Fibroblast of skin of abdomen (primary cell): ENCODE data around the gene DNAJB9.

Source experiments
- DNase-seq: peaks from one replicate; pipeline ENCODE4 v3.0.0-alpha.2; 2013

Gene DNAJB9

GRCh38 chr7:108568801-108569380 is 783 bp upstream of the DNAJB9 start:
- no peak for DNase-seq

- peak; percentile 10 for DNase-seq
Measured at GRCh38 chr7:108570146-108570755, 577 bp downstream of the DNAJB9 start.

- no peak for DNase-seq
Measured at GRCh38 chr7:108572480-108572879, 2.8 kb downstream of the DNAJB9 start.

- DNase-seq, result no peak
Measured at GRCh38 chr7:108575156-108575555, 5.5 kb downstream of the DNAJB9 start.

- no peak for DNase-seq
Measured at GRCh38 chr7:108576116-108576515, 6.4 kb downstream of the DNAJB9 start.

GRCh38 chr7:108578937-108579336 is 9.3 kb downstream of the DNAJB9 start:
- no peak for DNase-seq

- DNase-seq, result no peak
Measured at GRCh38 chr7:108580298-108580697, 10.6 kb downstream of the DNAJB9 start.

- DNase-seq, result peak; percentile 16
Measured at GRCh38 chr7:108581655-108582491, 12.2 kb downstream of the DNAJB9 start.

GRCh38 chr7:108584211-108584610 is 14.5 kb downstream of the DNAJB9 start:
- DNase-seq, result no peak

GRCh38 chr7:108585843-108586242 is 16.2 kb downstream of the DNAJB9 start:
- no peak for DNase-seq

GRCh38 chr7:108586274-108586710 is 16.6 kb downstream of the DNAJB9 start:
- no peak for DNase-seq

GRCh38 chr7:108589199-108589598 is 19.5 kb downstream of the DNAJB9 start:
- no peak for DNase-seq

- no peak for DNase-seq
Measured at GRCh38 chr7:108589874-108590273, 20.2 kb downstream of the DNAJB9 start.

GRCh38 chr7:108590606-108591005 is 20.9 kb downstream of the DNAJB9 start:
- no peak for DNase-seq

- peak; percentile 16 for DNase-seq
Measured at GRCh38 chr7:108592646-108593201, 23.1 kb downstream of the DNAJB9 start.

GRCh38 chr7:108596560-108596959 is 26.9 kb downstream of the DNAJB9 start:
- DNase-seq, result no peak

GRCh38 chr7:108598153-108598552 is 28.5 kb downstream of the DNAJB9 start:
- DNase-seq, result no peak

GRCh38 chr7:108598914-108599580 is 29.4 kb downstream of the DNAJB9 start:
- no peak for DNase-seq

GRCh38 chr7:108600399-108600798 is 30.7 kb downstream of the DNAJB9 start:
- no peak for DNase-seq

- no peak for DNase-seq
Measured at GRCh38 chr7:108603656-108604306, 34.1 kb downstream of the DNAJB9 start.

GRCh38 chr7:108604307-108605077 is 34.8 kb downstream of the DNAJB9 start:
- no peak for DNase-seq
